IMR-90 (cell line): Measurements from ENCODE around the gene CD164L2. TPM values are rescaled to one million over a fixed set of nuclear protein-coding genes. Genes with fewer than 3 reads are reported as not detected.

Experiments
- ATAC-seq: fragments of 200-7000 bp; cut with Tn5 transposase; 2 replicates; pipeline ENCODE4 v1.9.1; 2020; ENCODE audit warnings: low read depth, mild to moderate bottlenecking, moderate library complexity
- BruUV-seq: library from RNA; stranded (reverse); fragments of 400-500 nt; replicated peaks from 2 replicates; lab custom pipeline; 2021; lab: Mats Ljungman, UMichigan
- CTCF ChIA-PET: fragments of 300-600 bp; formaldehyde crosslinking; extraction: SDS; loops from one replicate; lab custom pipeline; 2021; ENCODE audit warnings: antibody characterized with exemption; lab: Yijun Ruan, JAX
- POLR2A ChIA-PET: fragments of 300-600 bp; sonication (Branson Sonifier 250); formaldehyde crosslinking; loops from one replicate; lab custom pipeline; 2022; ENCODE audit warnings: antibody characterized with exemption; ENCODE audit not compliant: unreplicated experiment; lab: Charles Lee
- DNase-seq: peaks from one replicate; pipeline ENCODE4 v3.0.0; 2013
- H2AFZ ChIP-seq: replicated peaks from 2 replicates; pipeline ENCODE3; 2013; ENCODE audit warnings: low read length, mild to moderate bottlenecking; ENCODE audit not compliant: poor library complexity
- H2AK5ac ChIP-seq: 2 replicates; pipeline ENCODE4 v1.6.1; 2013; ENCODE audit warnings: low read depth, low read length, inconsistent platforms
- H2AK9ac ChIP-seq: replicated peaks from 2 replicates; pipeline ENCODE3; 2013; ENCODE audit warnings: mild to moderate bottlenecking, low read depth, low read length, moderate library complexity; ENCODE audit not compliant: poor library complexity
- H2BK120ac ChIP-seq: 2 replicates; pipeline ENCODE4 v1.6.1; 2013; ENCODE audit warnings: low read depth, low read length, inconsistent platforms
- H2BK15ac ChIP-seq: 3 replicates; pipeline ENCODE4 v1.6.1; 2013; ENCODE audit warnings: low read depth, low read length, inconsistent platforms
- H2BK20ac ChIP-seq: 2 replicates; pipeline ENCODE4 v1.6.1; 2013; ENCODE audit warnings: low read depth, mild to moderate bottlenecking, inconsistent platforms, low read length, moderate library complexity
- H2BK5ac ChIP-seq: 2 replicates; pipeline ENCODE4 v1.6.1; 2013; ENCODE audit warnings: mild to moderate bottlenecking, low read depth, low read length, inconsistent platforms; ENCODE audit not compliant: poor library complexity, severe bottlenecking
- H3K14ac ChIP-seq: replicated peaks from 2 replicates; pipeline ENCODE4 v1.6.1; 2013; ENCODE audit warnings: low read depth, low read length, inconsistent platforms
- H3K18ac ChIP-seq: 2 replicates; pipeline ENCODE4 v1.6.1; 2013; ENCODE audit warnings: low read depth, low read length, control low read depth
- H3K23ac ChIP-seq: 2 replicates; pipeline ENCODE4 v1.6.1; 2013; ENCODE audit warnings: low read depth, low read length, inconsistent platforms
- H3K27ac ChIP-seq: 2 replicates; pipeline ENCODE4 v1.5.1; 2013; ENCODE audit warnings: mild to moderate bottlenecking, control low read depth, low read length; ENCODE audit not compliant: insufficient read depth
- H3K27me3 ChIP-seq: 2 replicates; pipeline ENCODE4 v1.6.1; 2013; ENCODE audit warnings: low read length; ENCODE audit not compliant: control insufficient read depth, insufficient read depth
- H3K36me3 ChIP-seq: 2 replicates; pipeline ENCODE4 v1.6.1; 2013; ENCODE audit warnings: low read length, mixed read lengths; ENCODE audit not compliant: control insufficient read depth, insufficient read depth
- H3K4ac ChIP-seq: 2 replicates; pipeline ENCODE4 v1.6.1; 2013; ENCODE audit warnings: low read depth, low read length, inconsistent platforms
- H3K4me1 ChIP-seq: 2 replicates; pipeline ENCODE4 v1.6.1; 2013; ENCODE audit warnings: low read length, mixed read lengths; ENCODE audit not compliant: control insufficient read depth, insufficient read depth
- H3K4me2 ChIP-seq: 2 replicates; pipeline ENCODE4 v1.6.1; 2013; ENCODE audit warnings: low read depth, mild to moderate bottlenecking, control low read depth, low read length, moderate library complexity
- H3K4me3 ChIP-seq: 2 replicates; pipeline ENCODE4 v1.5.1; 2013; ENCODE audit warnings: low read depth, mild to moderate bottlenecking, control low read depth, low read length, moderate library complexity; ENCODE audit not compliant: insufficient read depth
- H3K56ac ChIP-seq: 2 replicates; pipeline ENCODE4 v1.6.1; 2013; ENCODE audit warnings: low read length, inconsistent platforms; ENCODE audit not compliant: insufficient read depth; ENCODE audit errors: extremely low read depth
- H3K79me1 ChIP-seq, 2 experiments: 2 replicates each; pipeline ENCODE4 v1.6.1; 2013; ENCODE audit warnings: low read length in 2 of 2, inconsistent platforms in 1 of 2, low read depth in 1 of 2
- H3K9ac ChIP-seq: 2 replicates; pipeline ENCODE4 v1.6.1; 2013; ENCODE audit warnings: low read depth, low read length, control low read depth
- H3K9me1 ChIP-seq: 2 replicates; pipeline ENCODE4 v1.6.1; 2013; ENCODE audit warnings: low read length, inconsistent platforms; ENCODE audit not compliant: insufficient read depth
- H3K9me3 ChIP-seq: 2 replicates; pipeline ENCODE4 v1.6.1; 2013; ENCODE audit warnings: low read length; ENCODE audit not compliant: control insufficient read depth, insufficient read depth
- H4K20me1 ChIP-seq: 2 replicates; pipeline ENCODE4 v1.6.1; 2013; ENCODE audit warnings: low read length, inconsistent platforms; ENCODE audit not compliant: insufficient read depth
- H4K5ac ChIP-seq: 2 replicates; pipeline ENCODE4 v1.6.1; 2013; ENCODE audit warnings: mild to moderate bottlenecking, low read depth, low read length, control low read depth
- H4K8ac ChIP-seq, 2 experiments: 2 replicates each; pipeline ENCODE4 v1.6.1; 2013; ENCODE audit warnings: low read depth in 2 of 2, low read length in 2 of 2, control low read depth in 1 of 2, inconsistent platforms in 1 of 2
- H4K91ac ChIP-seq: 2 replicates; pipeline ENCODE4 v1.6.1; 2013; ENCODE audit warnings: low read depth, low read length, inconsistent platforms; ENCODE audit not compliant: insufficient read depth
- BHLHE40 ChIP-seq: fragments of 150-350 bp; IDR thresholded peaks from 2 replicates; pipeline ENCODE4 v1.6.1; 2016; ENCODE audit warnings: mild to moderate bottlenecking, low read depth, low read length
- CEBPB ChIP-seq: IDR thresholded peaks from 2 replicates; pipeline ENCODE4 v1.6.1; 2012; ENCODE audit warnings: low read depth, low read length, improper control_type of control experiment
- CHD1 ChIP-seq: IDR thresholded peaks from 2 replicates; pipeline ENCODE4 v1.6.1; 2012; ENCODE audit warnings: low read depth, low read length, improper control_type of control experiment
- FOS ChIP-seq: fragments of 150-350 bp; IDR thresholded peaks from 2 replicates; pipeline ENCODE4 v1.6.1; 2016; ENCODE audit warnings: low read depth, low read length
- MAFK ChIP-seq: IDR thresholded peaks from 2 replicates; pipeline ENCODE4 v1.6.1; 2012; ENCODE audit warnings: low read depth, low read length, improper control_type of control experiment
- MAZ ChIP-seq: IDR thresholded peaks from 2 replicates; pipeline ENCODE4 v1.6.1; 2012; ENCODE audit warnings: low read depth, mild to moderate bottlenecking, low read length, improper control_type of control experiment, moderate library complexity, borderline replicate concordance
- MXI1 ChIP-seq: IDR thresholded peaks from 2 replicates; pipeline ENCODE4 v1.6.1; 2012; ENCODE audit warnings: low read depth, mild to moderate bottlenecking, low read length, moderate library complexity, borderline replicate concordance
- NFE2L2 ChIP-seq: fragments of 150-350 bp; IDR thresholded peaks from 2 replicates; pipeline ENCODE4 v1.6.1; 2016; ENCODE audit warnings: low read depth, mild to moderate bottlenecking, low read length
- POLR2A ChIP-seq: IDR thresholded peaks from 2 replicates; pipeline ENCODE4 v1.6.1; 2012; ENCODE audit warnings: mild to moderate bottlenecking, low read depth, low read length
- RAD21 ChIP-seq: IDR thresholded peaks from 2 replicates; pipeline ENCODE4 v1.6.1; 2012; ENCODE audit warnings: low read length, improper control_type of control experiment
- RCOR1 ChIP-seq: IDR thresholded peaks from 2 replicates; pipeline ENCODE4 v1.6.1; 2012; ENCODE audit warnings: mild to moderate bottlenecking, low read length, improper control_type of control experiment; ENCODE audit not compliant: insufficient replicate concordance
- RFX5 ChIP-seq: IDR thresholded peaks from 2 replicates; pipeline ENCODE4 v1.8.0; 2012; ENCODE audit warnings: low read depth, mild to moderate bottlenecking, low read length, moderate library complexity
- SMC3 ChIP-seq: fragments of 150-350 bp; IDR thresholded peaks from 2 replicates; pipeline ENCODE4 v1.6.1; 2016; ENCODE audit warnings: low read depth, mild to moderate bottlenecking, antibody characterized with exemption, low read length, moderate library complexity
- USF2 ChIP-seq: fragments of 150-350 bp; IDR thresholded peaks from 2 replicates; pipeline ENCODE4 v1.6.1; 2017; ENCODE audit warnings: mild to moderate bottlenecking, antibody characterized with exemption, low read length, low read depth
- WGBS, 2 experiments: methylation state at CpG; one replicate each; pipeline versions ENCODE4 v1.1.5 to v1.1.7; 2013; ENCODE audit warnings: missing lambda C conversion rate in 2 of 2; ENCODE audit not compliant: insufficient read length in 1 of 2; ENCODE audit errors: extremely low coverage in 2 of 2; 5-methylcytosine and 5-hydroxymethylcytosine counted together
- dilution Hi-C: fragments of 300-500 bp; cut with HindIII; formaldehyde crosslinking; loops from one replicate; pipeline ENCODE4 v1.14.3; 2018; ENCODE audit warnings: low sequenced_read_pairs; ENCODE audit not compliant: unreplicated experiment
- in situ Hi-C: fragments of 300-500 bp; cut with MboI; formaldehyde crosslinking; loops from 3 replicates; pipeline ENCODE4 v1.14.3; 2019; ENCODE audit warnings: low sequenced_read_pairs, inconsistent platforms, mixed read lengths
- intact Hi-C: fragments of 100-400 bp; cut with micrococcal nuclease; formaldehyde crosslinking; loops from 2 replicates; pipeline ENCODE4 v1.10.0; 2022
- polyA plus RNA-seq, 3 experiments: library from polyadenylated mRNA; depleted of rRNA; stranded (reverse); fragments of >200 nt; gene quantifications; 2 replicates each; pipeline ENCODE4 v1.2.3, GENCODE V29; 2012; ENCODE audit warnings: low replicate concordance in 1 of 3
- total RNA-seq: library from RNA; depleted of rRNA; stranded (reverse); fragments of >200 nt; gene quantifications from 2 replicates; pipeline ENCODE4 v1.2.3, GENCODE V29; 2012
- TF ChIP-seq, protein P1 (sequence below): conservative IDR thresholded peaks from 2 replicates; pipeline ENCODE4 v1.5.1; 2012; ENCODE audit warnings: mild to moderate bottlenecking, low read depth, low read length, improper control_type of control experiment
- TF ChIP-seq, protein P2 (sequence below): fragments of 150-350 bp; IDR thresholded peaks from 2 replicates; pipeline ENCODE4 v1.6.1; 2016; ENCODE audit warnings: low read depth, mild to moderate bottlenecking, low read length, moderate library complexity, borderline replicate concordance

Gene CD164L2
- total and polyA plus RNA-seq, 2 of the 4 experiments (the other 2 are of a cell fraction) = not detected

DNA sequence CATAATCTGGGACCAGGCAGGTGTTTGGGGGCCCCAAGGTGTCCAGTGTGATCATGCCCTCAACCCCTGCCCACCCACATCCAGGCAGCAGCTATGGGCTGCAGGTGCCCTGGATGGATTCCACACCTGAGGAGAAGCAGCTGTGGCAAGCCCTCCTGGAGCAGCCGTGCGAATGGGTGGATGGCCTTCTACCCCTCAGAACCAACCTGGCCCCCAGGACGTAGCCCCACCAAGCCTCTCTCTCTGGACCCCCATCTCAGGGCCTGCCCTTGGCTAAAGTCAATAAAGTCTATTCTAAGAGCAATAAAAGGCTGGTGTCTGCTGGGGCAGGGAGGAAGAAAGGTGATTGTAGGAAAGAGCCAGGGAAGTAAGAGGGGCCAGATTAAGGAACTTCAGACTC, 29.5 kb downstream of the CD164L2 start:
- no peak overlapping the region for H4K91ac ChIP-seq
- no peak overlapping the region for H3K56ac ChIP-seq
- no peak overlapping the region for H2AFZ ChIP-seq
- no peak for DNase-seq
- H2BK20ac ChIP-seq = no peak overlapping the region
- no peak for TF ChIP-seq MXI1
- TF ChIP-seq, protein P1, sequence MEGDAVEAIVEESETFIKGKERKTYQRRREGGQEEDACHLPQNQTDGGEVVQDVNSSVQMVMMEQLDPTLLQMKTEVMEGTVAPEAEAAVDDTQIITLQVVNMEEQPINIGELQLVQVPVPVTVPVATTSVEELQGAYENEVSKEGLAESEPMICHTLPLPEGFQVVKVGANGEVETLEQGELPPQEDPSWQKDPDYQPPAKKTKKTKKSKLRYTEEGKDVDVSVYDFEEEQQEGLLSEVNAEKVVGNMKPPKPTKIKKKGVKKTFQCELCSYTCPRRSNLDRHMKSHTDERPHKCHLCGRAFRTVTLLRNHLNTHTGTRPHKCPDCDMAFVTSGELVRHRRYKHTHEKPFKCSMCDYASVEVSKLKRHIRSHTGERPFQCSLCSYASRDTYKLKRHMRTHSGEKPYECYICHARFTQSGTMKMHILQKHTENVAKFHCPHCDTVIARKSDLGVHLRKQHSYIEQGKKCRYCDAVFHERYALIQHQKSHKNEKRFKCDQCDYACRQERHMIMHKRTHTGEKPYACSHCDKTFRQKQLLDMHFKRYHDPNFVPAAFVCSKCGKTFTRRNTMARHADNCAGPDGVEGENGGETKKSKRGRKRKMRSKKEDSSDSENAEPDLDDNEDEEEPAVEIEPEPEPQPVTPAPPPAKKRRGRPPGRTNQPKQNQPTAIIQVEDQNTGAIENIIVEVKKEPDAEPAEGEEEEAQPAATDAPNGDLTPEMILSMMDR = no peak
- TF ChIP-seq CEBPB = no peak
- no peak for TF ChIP-seq RCOR1
- TF ChIP-seq, protein P2, sequence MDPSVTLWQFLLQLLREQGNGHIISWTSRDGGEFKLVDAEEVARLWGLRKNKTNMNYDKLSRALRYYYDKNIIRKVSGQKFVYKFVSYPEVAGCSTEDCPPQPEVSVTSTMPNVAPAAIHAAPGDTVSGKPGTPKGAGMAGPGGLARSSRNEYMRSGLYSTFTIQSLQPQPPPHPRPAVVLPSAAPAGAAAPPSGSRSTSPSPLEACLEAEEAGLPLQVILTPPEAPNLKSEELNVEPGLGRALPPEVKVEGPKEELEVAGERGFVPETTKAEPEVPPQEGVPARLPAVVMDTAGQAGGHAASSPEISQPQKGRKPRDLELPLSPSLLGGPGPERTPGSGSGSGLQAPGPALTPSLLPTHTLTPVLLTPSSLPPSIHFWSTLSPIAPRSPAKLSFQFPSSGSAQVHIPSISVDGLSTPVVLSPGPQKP = no peak
- no peak for TF ChIP-seq FOS
- no peak for TF ChIP-seq MAZ
- TF ChIP-seq MAFK = no peak
- TF ChIP-seq RFX5 = no peak
- TF ChIP-seq USF2 = no peak
- TF ChIP-seq NFE2L2 = no peak
- no peak for TF ChIP-seq RAD21
- TF ChIP-seq SMC3 = no peak
- TF ChIP-seq BHLHE40 = no peak
- no peak for TF ChIP-seq POLR2A
- TF ChIP-seq CHD1 = no peak
- H4K20me1 ChIP-seq = no peaks in the 10 kb centered on the region
- no peak overlapping the region for H2BK15ac ChIP-seq
- H3K14ac ChIP-seq = no peak overlapping the region
- H3K27me3 ChIP-seq = no peaks in the 10 kb centered on the region; the same call in 1 of the 2 replicates
- no peak overlapping the region for H2AK5ac ChIP-seq
- no peak overlapping the region for H3K27ac ChIP-seq
- H3K9ac ChIP-seq = no peak overlapping the region
- H4K5ac ChIP-seq = no peak overlapping the region
- no peak for ATAC-seq
- intact Hi-C loops (no loop called here), in situ Hi-C loops (no loop called here), dilution Hi-C loops (no loop called here)
- no peaks in the 10 kb centered on the region for H3K9me3 ChIP-seq
- no peaks in the 10 kb centered on the region; the same call in 1 of the 2 replicates for H3K9me1 ChIP-seq
- WGBS, 2 experiments = no CpG with 5 or more reads among the region's 3 CpGs
- no peak overlapping the region for H2BK120ac ChIP-seq
- CTCF ChIA-PET = interaction anchor here (0.7 kb wide), 1 partner anchor 253 kb away, joined by 3 read pairs; no protein-coding TSS in a partner anchor
- no peak overlapping the region for H2AK9ac ChIP-seq
- H3K79me1 ChIP-seq = no peaks in the 10 kb centered on the region
- POLR2A ChIA-PET = no interaction called here
- H3K23ac ChIP-seq = no peak overlapping the region
- peaks cover 5% of the 10 kb centered on the region; the same call in 1 of the 2 replicates for H3K4me1 ChIP-seq
- H3K18ac ChIP-seq = no peak overlapping the region
- no peak overlapping the region for H2BK5ac ChIP-seq
- H3K4ac ChIP-seq = no peak overlapping the region
- BruUV-seq = no TSS peak
- H3K36me3 ChIP-seq = peaks cover 19% of the 10 kb centered on the region
- H3K4me3 ChIP-seq = no peak overlapping the region
- no peak overlapping the region for H4K8ac ChIP-seq
- no peak overlapping the region for H3K4me2 ChIP-seq
